Activated CD4-positive, alpha-beta memory T cell treated with anti-CD3 and anti-CD28 coated beads for 36 hours (primary cell): Measurements from ENCODE around the gene KIRREL3. TPM values are rescaled to one million over a fixed set of nuclear protein-coding genes. Genes with fewer than 3 reads are reported as not detected.

Experiments
- CTCF ChIA-PET: fragments of 350-600 bp; sonication (Branson Sonifier 250); formaldehyde crosslinking; loops from one replicate; lab custom pipeline; 2021; ENCODE audit warnings: antibody characterized with exemption, inconsistent platforms; lab: Charles Lee
- POLR2A ChIA-PET: fragments of 350-600 bp; sonication (Branson Sonifier 250); formaldehyde crosslinking; loops from one replicate; lab custom pipeline; 2021; ENCODE audit warnings: antibody characterized with exemption; lab: Charles Lee
- DNase-seq: peaks from one replicate; pipeline ENCODE4 v3.0.0-alpha.2; 2020
- H3K27ac Mint-ChIP-seq: one replicate; pipeline ENCODE4 v1.8.0; 2021; ENCODE audit warnings: mixed read lengths
- H3K27me3 Mint-ChIP-seq: one replicate; pipeline ENCODE4 v1.8.0; 2021; ENCODE audit warnings: mixed read lengths
- H3K36me3 Mint-ChIP-seq: one replicate; pipeline ENCODE4 v1.8.0; 2021; ENCODE audit warnings: mixed read lengths
- H3K4me1 Mint-ChIP-seq: one replicate; pipeline ENCODE4 v1.8.0; 2021; ENCODE audit warnings: low read depth, mixed read lengths
- H3K4me3 Mint-ChIP-seq: one replicate; pipeline ENCODE4 v1.8.0; 2021; ENCODE audit warnings: mild to moderate bottlenecking, mixed read lengths
- H3K9me3 Mint-ChIP-seq: one replicate; pipeline ENCODE4 v1.8.0; 2021; ENCODE audit warnings: mixed read lengths
- intact Hi-C: fragments of 100-400 bp; cut with micrococcal nuclease; formaldehyde crosslinking; loops from one replicate; pipeline ENCODE4 v1.15.1; 2023
- total RNA-seq, 2 experiments: library from RNA; stranded (reverse); gene quantifications; one replicate each; pipeline ENCODE4 v1.2.3, GENCODE V29; 2021

The KIRREL3 gene
- total RNA-seq, 2 experiments from 2014 or later, result not detected

DNA sequence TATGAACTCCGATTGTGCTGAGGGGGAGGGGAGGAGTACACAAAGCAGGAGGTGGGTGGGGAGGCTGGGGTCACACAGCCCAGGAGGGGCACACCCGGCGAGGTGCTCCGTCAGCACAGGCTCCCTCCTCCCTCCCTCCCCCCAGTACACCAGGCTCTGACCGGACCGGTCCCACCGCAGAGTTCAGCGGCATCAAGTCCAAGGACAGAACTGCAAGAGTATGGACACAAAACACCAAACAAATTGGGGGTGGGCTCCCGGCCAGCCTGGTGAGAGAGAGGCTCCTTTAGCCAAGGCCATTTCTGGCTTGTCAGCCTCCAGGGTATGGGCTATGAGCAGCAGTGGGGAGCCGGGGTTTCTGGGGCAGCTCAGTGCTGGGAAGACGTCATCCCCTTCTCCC is 576.8 kb downstream of the KIRREL3 start:
- CTCF ChIA-PET, result interaction anchor here (1.3 kb wide), 1 partner anchor 57 kb away, joined by 4 read pairs; no protein-coding TSS in a partner anchor
- H3K27me3 Mint-ChIP-seq, result no peaks in the 10 kb centered on the region
- H3K9me3 Mint-ChIP-seq, result no peaks in the 10 kb centered on the region
- H3K4me1 Mint-ChIP-seq, result peaks cover 2% of the 10 kb centered on the region
- intact Hi-C loops, result no loop called here
- H3K4me3 Mint-ChIP-seq, result no peak overlapping the region
- no peak for DNase-seq
- no peaks in the 10 kb centered on the region for H3K36me3 Mint-ChIP-seq
- no peak overlapping the region for H3K27ac Mint-ChIP-seq
- POLR2A ChIA-PET, result no interaction called here

DNA sequence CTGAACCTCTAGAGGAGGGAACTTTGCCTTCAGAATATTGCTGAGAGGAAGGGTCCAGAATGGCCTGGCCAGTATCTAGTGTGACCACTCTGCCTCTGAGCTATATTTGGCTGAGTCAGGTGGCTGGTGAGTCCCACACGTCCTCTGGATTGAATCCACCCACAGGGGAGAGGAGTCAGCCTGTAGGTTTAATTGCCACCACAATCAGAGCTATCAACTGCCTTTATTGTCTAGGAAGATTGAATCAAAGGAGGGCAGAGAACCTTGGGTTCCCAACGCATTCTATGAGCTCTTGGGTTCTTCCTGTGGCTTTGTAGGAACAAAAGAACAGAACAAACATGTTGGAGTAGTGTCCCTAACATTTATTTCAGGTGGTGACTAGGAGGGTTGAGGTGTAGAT is 577.4 kb downstream of the KIRREL3 start:
- POLR2A ChIA-PET, result no interaction called here
- Mint-ChIP-seq H3K4me1 (peaks cover 2% of the 10 kb centered on the region), H3K9me3 (no peaks in the 10 kb centered on the region), H3K27ac (no peak overlapping the region), H3K36me3 (no peaks in the 10 kb centered on the region), H3K4me3 (no peak overlapping the region), H3K27me3 (no peaks in the 10 kb centered on the region)
- intact Hi-C loops, result no loop called here
- no peak for DNase-seq
- CTCF ChIA-PET, result interaction anchor here (1.3 kb wide), 1 partner anchor 58 kb away, joined by 4 read pairs; no protein-coding TSS in a partner anchor

DNA sequence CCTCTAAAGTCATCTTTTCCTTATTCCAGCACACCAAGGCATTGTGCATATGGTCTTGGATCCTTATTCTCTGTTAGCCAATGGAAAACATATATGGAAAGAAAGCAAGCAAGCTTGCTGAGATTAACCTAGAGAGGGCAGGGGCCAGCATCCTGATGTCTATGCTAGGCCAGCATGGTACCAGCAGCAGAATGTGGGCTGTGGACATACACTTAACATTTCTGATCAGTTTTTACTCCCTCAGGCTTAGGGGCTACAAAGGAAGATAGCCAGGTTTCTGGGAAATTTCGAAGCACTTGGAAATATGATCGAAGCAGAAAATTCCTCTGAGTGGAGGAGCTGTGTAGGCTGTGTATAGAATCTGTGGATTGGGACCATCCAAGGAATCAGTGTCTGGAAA is 578.1 kb downstream of the KIRREL3 start:
- DNase-seq, result no peak
- peaks cover 2% of the 10 kb centered on the region for H3K4me1 Mint-ChIP-seq
- H3K36me3 Mint-ChIP-seq, result no peaks in the 10 kb centered on the region
- no peak overlapping the region for H3K4me3 Mint-ChIP-seq
- no peaks in the 10 kb centered on the region for H3K27me3 Mint-ChIP-seq
- H3K9me3 Mint-ChIP-seq, result no peaks in the 10 kb centered on the region
- intact Hi-C loops, result no loop called here
- ChIA-PET CTCF (interaction anchor here (1.3 kb wide), 1 partner anchor 58 kb away, joined by 4 read pairs; no protein-coding TSS in a partner anchor), POLR2A (no interaction called here)
- H3K27ac Mint-ChIP-seq, result no peak overlapping the region

DNA sequence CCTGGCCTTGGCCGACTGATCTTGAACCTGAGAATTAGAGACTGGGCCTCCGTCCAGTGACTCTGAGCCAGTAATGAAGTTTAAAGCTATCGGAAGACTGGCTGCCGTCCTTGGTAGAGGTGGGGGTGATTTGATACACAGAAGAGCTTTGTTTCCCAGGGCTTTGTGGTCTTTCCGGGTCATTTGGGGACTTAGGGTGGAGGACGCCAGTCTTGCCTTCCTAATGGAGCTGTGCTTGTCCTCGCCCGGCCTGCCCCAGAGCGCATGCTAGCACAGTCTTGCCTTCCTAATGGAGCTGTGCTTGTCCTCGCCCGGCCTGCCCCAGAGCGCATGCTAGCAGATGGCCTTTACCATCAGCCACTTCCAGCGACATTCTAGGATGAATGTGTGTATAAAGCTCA is 579.3 kb downstream of the KIRREL3 start:
- ChIA-PET POLR2A (no interaction called here), CTCF (no interaction called here)
- Mint-ChIP-seq H3K4me1 (peaks cover 3% of the 10 kb centered on the region), H3K4me3 (no peak overlapping the region), H3K27me3 (no peaks in the 10 kb centered on the region), H3K27ac (no peak overlapping the region), H3K9me3 (no peaks in the 10 kb centered on the region), H3K36me3 (no peaks in the 10 kb centered on the region)
- DNase-seq, result no peak
- intact Hi-C loops, result no loop called here

DNA sequence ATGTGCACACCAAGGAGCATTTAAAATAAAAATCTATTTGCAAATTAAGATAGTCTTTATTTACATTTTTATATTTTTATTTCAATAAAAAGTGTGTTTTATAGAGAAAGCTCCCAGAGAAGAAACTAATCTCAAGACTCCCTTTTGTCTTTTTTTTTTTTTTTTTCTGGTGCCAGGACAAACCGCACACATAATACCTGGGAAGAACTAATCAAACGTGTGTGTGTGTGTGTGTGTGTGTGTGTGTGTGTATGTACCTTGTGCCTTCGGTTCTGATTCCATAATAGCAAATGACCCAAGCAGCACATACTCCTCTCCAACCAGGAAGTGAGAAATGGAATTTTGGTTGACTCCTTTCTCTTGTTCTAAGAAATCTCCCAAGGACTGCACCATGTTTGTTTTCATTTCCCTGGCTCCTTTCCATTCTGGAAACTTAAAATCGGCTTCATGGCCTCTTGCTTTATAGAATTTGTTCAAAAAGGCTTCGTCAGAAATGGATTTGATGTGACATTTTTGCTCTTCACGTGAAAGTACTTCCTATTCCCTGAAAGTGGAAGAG is 579.8 kb downstream of the KIRREL3 start:
- DNase-seq, result no peak
- no peaks in the 10 kb centered on the region for H3K27me3 Mint-ChIP-seq
- H3K36me3 Mint-ChIP-seq, result no peaks in the 10 kb centered on the region
- CTCF ChIA-PET, result no interaction called here
- no peak overlapping the region for H3K4me3 Mint-ChIP-seq
- POLR2A ChIA-PET, result no interaction called here
- H3K9me3 Mint-ChIP-seq, result no peaks in the 10 kb centered on the region
- H3K4me1 Mint-ChIP-seq, result peaks cover 8% of the 10 kb centered on the region
- no peak overlapping the region for H3K27ac Mint-ChIP-seq
- intact Hi-C loops, result no loop called here

DNA sequence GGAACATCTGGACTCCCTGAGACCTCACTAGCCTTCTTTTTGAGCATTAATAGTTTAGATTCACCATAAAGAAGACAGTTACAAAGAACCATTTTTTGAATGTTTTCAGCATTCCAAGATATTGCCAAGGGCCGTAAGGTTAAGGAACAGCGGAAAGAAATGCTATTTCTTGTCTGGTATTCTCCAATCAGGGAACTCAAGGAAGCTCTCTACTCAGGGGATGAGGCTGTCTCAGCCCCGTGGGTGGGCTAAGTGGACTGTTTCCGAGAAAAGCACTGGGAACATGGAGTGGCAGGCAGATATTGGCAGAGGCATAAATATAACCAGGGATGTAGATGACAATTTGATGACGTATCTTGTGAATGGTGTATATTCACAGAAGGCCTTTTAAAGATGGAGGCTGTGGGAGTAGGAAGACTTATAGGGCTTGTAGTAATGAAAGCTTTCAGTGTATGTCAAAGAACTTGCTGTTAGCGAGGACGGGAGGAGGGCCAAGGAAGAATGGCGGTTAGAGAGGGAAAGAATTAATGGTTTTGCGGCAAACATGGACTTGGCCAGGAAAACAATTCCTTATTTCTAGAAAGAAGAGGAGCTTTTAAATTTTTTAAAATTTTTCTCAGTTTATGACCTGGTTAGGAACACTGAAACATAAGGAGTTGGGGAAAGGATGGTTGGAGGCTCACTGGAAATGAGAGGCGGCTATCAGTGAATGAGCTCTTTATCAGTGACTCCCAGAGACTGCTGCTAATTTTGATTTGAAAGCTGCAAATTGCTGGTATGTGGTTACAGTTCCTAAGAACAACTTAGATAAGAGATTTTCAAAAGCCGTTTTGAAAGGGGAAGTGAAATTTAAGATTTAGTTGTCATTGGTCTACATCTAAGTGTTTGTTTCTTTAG is 580.5 kb downstream of the KIRREL3 start:
- no peak for DNase-seq
- intact Hi-C loops, result loop anchor here (5.0 kb wide), 1 partner anchor 108 kb away; no protein-coding TSS in a partner anchor
- H3K36me3 Mint-ChIP-seq, result no peaks in the 10 kb centered on the region
- H3K27ac Mint-ChIP-seq, result no peak overlapping the region
- POLR2A ChIA-PET, result no interaction called here
- no peaks in the 10 kb centered on the region for H3K27me3 Mint-ChIP-seq
- peaks cover 10% of the 10 kb centered on the region for H3K4me1 Mint-ChIP-seq
- no peak overlapping the region for H3K4me3 Mint-ChIP-seq
- CTCF ChIA-PET, result no interaction called here
- H3K9me3 Mint-ChIP-seq, result no peaks in the 10 kb centered on the region

DNA sequence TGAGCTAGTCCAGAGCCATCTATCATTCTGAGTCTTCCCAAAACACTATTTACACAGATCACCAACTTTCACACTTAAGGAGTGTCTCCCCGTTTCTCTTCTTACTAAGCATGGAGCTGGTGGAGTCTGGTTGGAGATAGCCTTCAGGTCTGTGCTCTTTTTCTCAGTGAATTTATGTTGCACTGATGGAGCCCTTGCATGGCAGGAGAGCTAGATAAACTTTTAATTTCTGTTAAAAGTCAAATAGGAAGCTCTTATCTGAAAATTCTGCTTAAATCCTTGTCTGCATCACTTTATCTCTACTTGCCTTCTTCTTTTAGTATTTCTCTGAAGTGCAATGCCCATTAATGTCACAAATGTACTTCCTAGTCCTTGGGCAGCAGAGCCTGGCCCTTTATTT is 581.7 kb downstream of the KIRREL3 start:
- no peaks in the 10 kb centered on the region for H3K9me3 Mint-ChIP-seq
- DNase-seq, result no peak
- H3K27me3 Mint-ChIP-seq, result no peaks in the 10 kb centered on the region
- H3K4me3 Mint-ChIP-seq, result no peak overlapping the region
- ChIA-PET POLR2A (no interaction called here), CTCF (interaction anchor here (1.1 to 1.7 kb wide), 2 partner anchors 62 to 108 kb away, joined by 3 to 7 read pairs; no protein-coding TSS in a partner anchor)
- H3K36me3 Mint-ChIP-seq, result no peaks in the 10 kb centered on the region
- no peak overlapping the region for H3K27ac Mint-ChIP-seq
- intact Hi-C loops, result loop anchor here (5.0 kb wide), 1 partner anchor 107 kb away; no protein-coding TSS in a partner anchor
- H3K4me1 Mint-ChIP-seq, result peaks cover 10% of the 10 kb centered on the region

DNA sequence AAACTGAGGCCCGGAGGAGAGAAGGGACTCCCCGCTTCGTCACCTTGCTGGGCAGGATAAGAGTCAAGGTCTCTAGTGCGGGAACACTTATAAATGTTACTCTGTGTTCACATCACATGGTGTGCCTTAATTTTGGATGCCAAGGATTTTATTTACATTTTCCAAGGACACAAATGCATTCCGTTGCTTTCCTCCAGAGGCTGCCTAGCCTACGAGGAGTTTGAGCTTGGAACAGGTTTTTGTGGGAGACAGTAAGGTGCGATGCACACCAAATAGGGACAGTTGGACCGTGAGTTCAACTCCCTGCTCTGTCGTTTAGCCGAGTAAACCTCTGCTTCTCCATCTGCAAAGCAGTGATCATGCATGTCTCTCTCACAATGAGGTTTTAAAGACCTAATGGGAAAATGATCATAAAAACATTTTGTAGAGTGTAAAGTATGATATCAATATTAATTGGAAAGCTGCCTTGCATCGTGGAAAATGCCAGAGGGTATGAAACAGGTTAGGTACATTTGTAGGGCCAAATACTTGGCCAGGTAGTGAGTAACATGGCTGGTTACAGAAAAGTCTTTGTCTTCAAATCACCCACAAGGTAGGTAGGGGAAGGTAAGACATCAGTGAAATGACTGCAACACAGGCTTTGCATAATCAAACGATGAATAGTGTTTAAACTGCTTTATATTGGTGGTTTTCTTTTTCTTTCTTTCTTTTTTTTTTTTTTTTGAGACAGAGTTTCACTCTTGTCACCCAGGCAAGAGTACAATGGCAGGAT is 583.3 kb downstream of the KIRREL3 start:
- intact Hi-C loops, result loop anchor here (5.0 kb wide), 1 partner anchor 105 kb away; no protein-coding TSS in a partner anchor
- ChIA-PET POLR2A (no interaction called here), CTCF (interaction anchor here (1.0 to 1.7 kb wide), 5 partner anchors 16 to 106 kb away, joined by 3 to 7 read pairs (median 4); no protein-coding TSS in a partner anchor)
- peak overlapping the region; percentile 32 for H3K4me3 Mint-ChIP-seq
- H3K27ac Mint-ChIP-seq, result no peak overlapping the region
- no peaks in the 10 kb centered on the region for H3K9me3 Mint-ChIP-seq
- H3K27me3 Mint-ChIP-seq, result no peaks in the 10 kb centered on the region
- peaks cover 10% of the 10 kb centered on the region for H3K4me1 Mint-ChIP-seq
- H3K36me3 Mint-ChIP-seq, result no peaks in the 10 kb centered on the region
- no peak for DNase-seq

DNA sequence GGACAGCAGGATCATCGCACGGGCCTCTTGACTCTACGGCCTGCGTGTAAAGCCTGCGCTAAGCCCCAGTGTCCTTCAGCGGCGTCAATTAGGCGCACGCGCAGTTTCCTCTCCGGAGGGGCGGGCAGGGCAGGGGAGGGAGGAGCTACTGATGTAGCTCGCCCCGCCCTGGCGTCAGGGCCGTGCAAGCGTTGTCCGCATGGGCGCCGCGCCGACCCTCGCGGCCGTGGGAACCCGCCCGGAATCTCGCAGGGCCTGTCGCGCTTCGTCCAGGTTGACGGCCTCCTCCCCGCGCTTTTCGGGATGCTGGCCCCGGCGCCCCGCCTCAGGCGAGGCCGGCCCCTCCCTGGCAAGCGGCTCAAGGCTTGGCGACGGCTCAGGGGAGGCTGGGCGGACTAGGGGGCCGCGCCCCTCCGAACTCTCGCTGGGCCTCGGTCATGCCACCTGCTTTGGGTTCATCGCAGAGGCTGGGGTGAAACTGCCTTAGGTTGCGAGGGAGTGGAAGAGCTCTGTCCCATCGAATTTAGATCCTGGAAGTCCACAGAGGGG is 584.0 kb downstream of the KIRREL3 start:
- ChIA-PET CTCF (interaction anchor here (1.0 to 1.5 kb wide), 4 partner anchors 17 to 105 kb away, joined by 3 to 7 read pairs (median 4); no protein-coding TSS in a partner anchor), POLR2A (no interaction called here)
- Mint-ChIP-seq H3K36me3 (no peaks in the 10 kb centered on the region), H3K27ac (no peak overlapping the region), H3K27me3 (no peaks in the 10 kb centered on the region), H3K4me3 (peak overlapping the region; percentile 54), H3K9me3 (no peaks in the 10 kb centered on the region), H3K4me1 (peaks cover 10% of the 10 kb centered on the region)
- intact Hi-C loops, result loop anchor here (5.0 kb wide), 1 partner anchor 104 kb away; no protein-coding TSS in a partner anchor
- DNase-seq, result peak; percentile 84

DNA sequence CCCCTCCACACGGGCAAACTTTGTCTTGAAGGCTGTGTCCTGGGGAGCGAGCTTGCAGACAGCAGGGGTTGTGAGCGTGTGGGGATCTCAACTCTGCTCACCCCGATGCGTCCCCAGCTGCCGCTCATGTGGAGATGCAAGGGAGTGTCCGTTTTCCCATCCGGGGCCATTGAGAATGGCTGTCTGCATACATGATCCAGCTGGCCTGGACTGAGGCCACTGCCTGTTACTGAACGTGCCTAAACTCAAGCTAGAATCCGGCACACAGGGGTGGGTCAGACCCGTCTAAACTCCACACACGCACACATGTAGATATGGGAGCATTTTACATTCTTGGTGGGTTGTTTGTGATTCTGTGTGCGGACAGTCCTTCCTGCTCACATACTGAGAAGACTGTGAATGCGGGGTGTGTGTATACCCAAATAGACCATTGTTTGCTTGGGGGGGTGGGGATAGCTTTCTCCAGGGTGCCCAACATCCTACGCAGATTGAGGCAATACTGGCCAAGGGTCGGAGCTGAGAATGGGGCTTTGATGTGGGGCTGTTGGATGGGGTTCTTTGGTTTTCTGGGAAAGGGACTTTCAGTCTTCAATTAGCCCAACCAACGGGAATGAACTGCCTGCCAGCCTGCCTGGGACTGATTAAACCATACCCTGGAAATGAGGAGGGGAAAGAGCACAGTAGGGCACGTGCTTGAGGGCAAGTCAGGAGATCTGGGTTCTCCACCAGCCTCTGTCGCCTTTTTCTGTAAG is 584.7 kb downstream of the KIRREL3 start:
- peaks cover 10% of the 10 kb centered on the region for H3K4me1 Mint-ChIP-seq
- no peaks in the 10 kb centered on the region for H3K36me3 Mint-ChIP-seq
- DNase-seq, result no peak
- H3K27me3 Mint-ChIP-seq, result no peaks in the 10 kb centered on the region
- ChIA-PET CTCF (interaction anchor here (1.0 to 1.5 kb wide), 2 partner anchors 24 to 104 kb away, joined by 3 to 7 read pairs; no protein-coding TSS in a partner anchor), POLR2A (no interaction called here)
- intact Hi-C loops, result loop anchor here (5.0 kb wide), 1 partner anchor 104 kb away; no protein-coding TSS in a partner anchor
- H3K27ac Mint-ChIP-seq, result no peak overlapping the region
- peak overlapping the region; percentile 54 for H3K4me3 Mint-ChIP-seq
- H3K9me3 Mint-ChIP-seq, result no peaks in the 10 kb centered on the region

DNA sequence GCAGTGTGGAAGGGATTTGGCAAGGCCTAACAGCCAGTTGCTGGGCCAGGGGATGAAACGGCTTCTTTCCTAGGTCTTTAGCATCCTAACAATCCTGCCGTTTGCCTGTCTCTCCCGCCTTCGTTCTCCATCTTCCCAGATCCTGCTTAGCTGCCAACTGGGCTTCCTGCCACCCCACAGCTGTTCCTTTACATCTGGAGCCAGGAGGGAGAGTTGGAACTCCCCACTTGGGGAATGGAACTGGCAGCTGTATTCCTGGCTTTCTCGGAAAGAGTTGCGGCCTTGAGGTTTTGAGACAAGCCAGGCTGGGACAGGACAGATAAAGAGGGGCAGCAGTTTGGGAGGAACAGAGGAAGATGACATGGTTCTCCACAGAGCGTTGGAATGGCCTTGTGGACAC is 585.4 kb downstream of the KIRREL3 start:
- no peak for DNase-seq
- intact Hi-C loops, result loop anchor here (5.0 kb wide), 1 partner anchor 103 kb away; no protein-coding TSS in a partner anchor
- H3K27ac Mint-ChIP-seq, result no peak overlapping the region
- H3K9me3 Mint-ChIP-seq, result no peaks in the 10 kb centered on the region
- H3K27me3 Mint-ChIP-seq, result no peaks in the 10 kb centered on the region
- ChIA-PET CTCF (no interaction called here), POLR2A (no interaction called here)
- no peak overlapping the region for H3K4me3 Mint-ChIP-seq
- no peaks in the 10 kb centered on the region for H3K36me3 Mint-ChIP-seq
- H3K4me1 Mint-ChIP-seq, result peaks cover 8% of the 10 kb centered on the region
